SU-DHL-6 (cell line): ENCODE measurements around the gene CSNK1D.

ENCODE experiments used
- H2AFZ ChIP-seq: fragments of 200-600 bp; sonication (generic); 2 replicates; pipeline ENCODE4 v1.6.1; 2014; ENCODE audit warnings: low read depth, mild to moderate bottlenecking, moderate library complexity, mixed read lengths, antibody characterized with exemption, low read length; ENCODE audit not compliant: severe bottlenecking
- H3F3A ChIP-seq: fragments of 200-600 bp; shearing (Covaris generic); 2 replicates; pipeline ENCODE4 v1.6.0; 2016; ENCODE audit warnings: antibody characterized with exemption, mild to moderate bottlenecking; ENCODE audit not compliant: insufficient read depth
- H3K27ac ChIP-seq: fragments of 200-600 bp; sonication (generic); 2 replicates; pipeline ENCODE4 v1.5.1; 2016; ENCODE audit warnings: low read depth, mild to moderate bottlenecking, low read length, moderate library complexity, mixed read lengths
- H3K27me3 ChIP-seq: fragments of 200-600 bp; sonication (generic), shearing (Covaris generic); 2 replicates; pipeline ENCODE4 v1.6.0; 2014; ENCODE audit warnings: mild to moderate bottlenecking, low read length
- H3K36me3 ChIP-seq: fragments of 200-600 bp; sonication (generic); 2 replicates; pipeline ENCODE4 v1.6.1; 2014; ENCODE audit warnings: mild to moderate bottlenecking, low read length, mixed read lengths
- H3K4me2 ChIP-seq: fragments of 300-600, 200-600 bp; shearing (Covaris generic), sonication (generic); 2 replicates; pipeline ENCODE4 v1.6.0; 2014; ENCODE audit warnings: low read length, low read depth, mild to moderate bottlenecking; ENCODE audit not compliant: poor library complexity, severe bottlenecking
- H3K4me3 ChIP-seq: fragments of 200-600 bp; sonication (generic); 2 replicates; pipeline ENCODE4 v1.5.1; 2014; ENCODE audit warnings: antibody characterized with exemption, low read length, mild to moderate bottlenecking, mixed read lengths; ENCODE audit not compliant: insufficient read depth, poor library complexity, severe bottlenecking
- H3K79me2 ChIP-seq: fragments of 200-600 bp; sonication (generic); 2 replicates; pipeline ENCODE4 v1.6.1; 2014; ENCODE audit warnings: mild to moderate bottlenecking, low read length, moderate library complexity; ENCODE audit not compliant: insufficient read depth
- H3K9ac ChIP-seq: fragments of 200-600 bp; sonication (generic); 2 replicates; pipeline ENCODE4 v1.7.0; 2014; ENCODE audit warnings: mild to moderate bottlenecking, low read length
- H3K9me2 ChIP-seq: fragments of 200-600 bp; sonication (generic); replicated peaks from 2 replicates; pipeline ENCODE4 v1.6.1; 2014; ENCODE audit warnings: low read length; ENCODE audit not compliant: insufficient read depth
- H3K9me3 ChIP-seq: fragments of 200-600 bp; sonication (generic); 2 replicates; pipeline ENCODE4 v1.6.1; 2014; ENCODE audit warnings: low read length, mixed read lengths; ENCODE audit not compliant: insufficient read depth
- H4K20me1 ChIP-seq: fragments of 200-600 bp; sonication (generic); 2 replicates; pipeline ENCODE4 v1.6.1; 2014; ENCODE audit warnings: low read depth, mild to moderate bottlenecking, antibody characterized with exemption, low read length, moderate library complexity, mixed read lengths
- CTCF ChIP-seq: fragments of 200-600 bp; sonication (generic); IDR thresholded peaks from one replicate; pipeline ENCODE4 v1.5.1; 2017; ENCODE audit warnings: antibody characterized with exemption, mild to moderate bottlenecking, low read length, moderate library complexity; ENCODE audit not compliant: insufficient read depth, poor library complexity, severe bottlenecking
- EZH2phosphoT487 ChIP-seq: fragments of 200-600 bp; sonication (generic), shearing (Covaris generic); conservative IDR thresholded peaks from 2 replicates; pipeline ENCODE4 v1.6.1; 2018; ENCODE audit warnings: mild to moderate bottlenecking, antibody characterized with exemption, low read length, moderate library complexity, mixed read lengths

CSNK1D gene

GRCh38 chr17:82318772-82319606 is 45.5 kb upstream of the CSNK1D start:
- H3K36me3 ChIP-seq: no peaks in the 10 kb centered on the region
- H3F3A ChIP-seq: no peaks in the 10 kb centered on the region
- no peaks in the 10 kb centered on the region for H4K20me1 ChIP-seq
- no peaks in the 10 kb centered on the region for H3K9me2 ChIP-seq
- H3K4me2 ChIP-seq: no peak overlapping the region
- no peak overlapping the region for H3K9ac ChIP-seq
- H3K79me2 ChIP-seq: no peaks in the 10 kb centered on the region
- H2AFZ ChIP-seq: no peak overlapping the region
- H3K9me3 ChIP-seq: no peaks in the 10 kb centered on the region
- TF ChIP-seq CTCF (no peak), EZH2phosphoT487 (no peak)
- H3K27me3 ChIP-seq: no peaks in the 10 kb centered on the region
- no peak overlapping the region for H3K4me3 ChIP-seq
- H3K27ac ChIP-seq: no peak overlapping the region

- TF ChIP-seq EZH2phosphoT487 (no peak), CTCF (no peak)
- Histone ChIP-seq H3K4me2 (no peak overlapping the region), H3K79me2 (no peaks in the 10 kb centered on the region), H3K27ac (no peak overlapping the region), H3F3A (no peaks in the 10 kb centered on the region), H3K9me2 (no peaks in the 10 kb centered on the region), H3K27me3 (no peaks in the 10 kb centered on the region), H3K9ac (no peak overlapping the region), H2AFZ (no peak overlapping the region), H4K20me1 (no peaks in the 10 kb centered on the region), H3K4me3 (no peak overlapping the region), H3K36me3 (no peaks in the 10 kb centered on the region), H3K9me3 (no peaks in the 10 kb centered on the region)
Measured at GRCh38 chr17:82318169-82318498, 44.6 kb upstream of the CSNK1D start.

GRCh38 chr17:82317394-82318168 is 44.1 kb upstream of the CSNK1D start, which contains the start of gene CD7:
Gene CD7 (minus strand): TSS chr17:82317608. CDS start chr17:82317495, 113 bp downstream.
- H3K4me3 ChIP-seq: no peak within 1 kb of the TSS
- no peaks in the 10 kb centered on the region for H3K36me3 ChIP-seq
- H3F3A ChIP-seq: no peaks in the 10 kb centered on the region
- H3K9ac ChIP-seq: no peak within 1 kb of the TSS
- no peaks in the 10 kb centered on the region for H3K27me3 ChIP-seq
- TF ChIP-seq CTCF (no peak), EZH2phosphoT487 (no peak)
- H3K4me2 ChIP-seq: no peak within 1 kb of the TSS
- H3K9me2 ChIP-seq: no peaks in the 10 kb centered on the region
- no peaks in the 10 kb centered on the region for H3K79me2 ChIP-seq
- no peaks in the 10 kb centered on the region for H4K20me1 ChIP-seq
- no peak within 1 kb of the TSS for H3K27ac ChIP-seq
- H2AFZ ChIP-seq: no peak within 1 kb of the TSS
- no peaks in the 10 kb centered on the region for H3K9me3 ChIP-seq
